ENCODE results near the gene NECTIN4. TPM values are rescaled to one million over a fixed set of nuclear protein-coding genes. Genes with fewer than 3 reads are reported as not detected.

NECTIN4 gene
- total and polyA plus RNA-seq, 9 donors, result 0.07 to 4.4 (median 0.21) TPM; not detected in 3

- TF ChIP-seq, protein P1, sequence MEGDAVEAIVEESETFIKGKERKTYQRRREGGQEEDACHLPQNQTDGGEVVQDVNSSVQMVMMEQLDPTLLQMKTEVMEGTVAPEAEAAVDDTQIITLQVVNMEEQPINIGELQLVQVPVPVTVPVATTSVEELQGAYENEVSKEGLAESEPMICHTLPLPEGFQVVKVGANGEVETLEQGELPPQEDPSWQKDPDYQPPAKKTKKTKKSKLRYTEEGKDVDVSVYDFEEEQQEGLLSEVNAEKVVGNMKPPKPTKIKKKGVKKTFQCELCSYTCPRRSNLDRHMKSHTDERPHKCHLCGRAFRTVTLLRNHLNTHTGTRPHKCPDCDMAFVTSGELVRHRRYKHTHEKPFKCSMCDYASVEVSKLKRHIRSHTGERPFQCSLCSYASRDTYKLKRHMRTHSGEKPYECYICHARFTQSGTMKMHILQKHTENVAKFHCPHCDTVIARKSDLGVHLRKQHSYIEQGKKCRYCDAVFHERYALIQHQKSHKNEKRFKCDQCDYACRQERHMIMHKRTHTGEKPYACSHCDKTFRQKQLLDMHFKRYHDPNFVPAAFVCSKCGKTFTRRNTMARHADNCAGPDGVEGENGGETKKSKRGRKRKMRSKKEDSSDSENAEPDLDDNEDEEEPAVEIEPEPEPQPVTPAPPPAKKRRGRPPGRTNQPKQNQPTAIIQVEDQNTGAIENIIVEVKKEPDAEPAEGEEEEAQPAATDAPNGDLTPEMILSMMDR (IDR thresholded peaks at IDR 0.05), result no peak
- TF ChIP-seq EP300 (IDR thresholded peaks at IDR 0.05), result no peak
- peak; percentile 74 for TF ChIP-seq POLR2A (IDR thresholded peaks at IDR 0.05)
- WGBS, 3 donors, result 0 to 1% (median 0%) methylated on average over 29 of the region's 29 CpGs
Measured at GRCh38 chr1:161045736-161046604, 43.4 kb downstream of the NECTIN4 start, which contains the start of gene USF1. TSS of gene USF1 (minus strand) at chr1:161045977. CDS start at chr1:161043275, 2,702 bp downstream.

GRCh38 chr1:161044908-161045735 lies 44.2 kb downstream of the NECTIN4 start:
- intact Hi-C loops (cut with DNase I), result loop anchor here in 3 of 4 donors (5.0 to 10.0 kb wide), 2 partner anchors 48 to 50 kb away; partner anchors contain the start of gene KLHDC9 (in 2 of the 3)
- WGBS, 3 donors, result 0 to 1% (median 1%) methylated on average over 48 of the region's 48 CpGs
- DNase-seq, result peak; percentile 35 to 69 (median 46)
- peak overlapping the region; percentile 89 for H3K4me3 ChIP-seq
- no peaks in the 10 kb centered on the region for H3K36me3 ChIP-seq
- no peak for TF ChIP-seq POLR2A (IDR thresholded peaks at IDR 0.05)
- TF ChIP-seq, protein P1 (IDR thresholded peaks at IDR 0.05), result no peak
- no peak for TF ChIP-seq EP300 (IDR thresholded peaks at IDR 0.05)
- H3K27me3 ChIP-seq, result no peaks in the 10 kb centered on the region
- H3K9me3 ChIP-seq, result peaks cover 0 to 9% of the 10 kb centered on the region in 2 donors
- peak overlapping the region; percentile 79 to 92 for H3K27ac ChIP-seq
- peaks cover 2% of the 10 kb centered on the region for H3K4me1 ChIP-seq (ENCODE audit: insufficient read depth)

More at GRCh38 chr1:161045736-161046604, 43.4 kb downstream of the NECTIN4 start, which contains the start of gene USF1:
- Histone ChIP-seq H3K27me3 (no peaks in the 10 kb centered on the region), H3K36me3 (no peaks in the 10 kb centered on the region), H3K4me1 (ENCODE audit: insufficient read depth) (peaks cover 2% of the 10 kb centered on the region), H3K4me3 (peak within 1 kb of the TSS; percentile 89), H3K27ac (peak within 1 kb of the TSS; percentile 79 to 92), H3K9me3 (peaks cover 0 to 9% of the 10 kb centered on the region in 2 donors)
- intact Hi-C loops (cut with DNase I), result loop anchor here in 2 of 4 donors (10.0 kb wide), 1 partner anchor 49 kb away; the partner anchor contains the start of gene KLHDC9 (in 2 of the 2)
- peak; percentile 92 to 96 (median 93) for DNase-seq

- DNase-seq, result no peak
- Histone ChIP-seq H3K27me3 (no peaks in the 10 kb centered on the region), H3K36me3 (no peaks in the 10 kb centered on the region), H3K27ac (peak overlapping the region in 1 of 2 donors; percentile 92), H3K4me1 (ENCODE audit: insufficient read depth) (peaks cover 2% of the 10 kb centered on the region), H3K9me3 (peaks cover 0 to 9% of the 10 kb centered on the region in 2 donors), H3K4me3 (peak overlapping the region; percentile 89)
- intact Hi-C loops (cut with DNase I), result loop anchor here in 3 of 4 donors (5.0 to 10.0 kb wide), 2 partner anchors 47 to 50 kb away; partner anchors contain the start of gene KLHDC9 (in 2 of the 3)
- no peak for TF ChIP-seq EP300 (IDR thresholded peaks at IDR 0.05)
- TF ChIP-seq, protein P1 (IDR thresholded peaks at IDR 0.05), result no peak
- TF ChIP-seq POLR2A (IDR thresholded peaks at IDR 0.05), result no peak
Measured at GRCh38 chr1:161044535-161044907, 44.8 kb downstream of the NECTIN4 start.

DNA sequence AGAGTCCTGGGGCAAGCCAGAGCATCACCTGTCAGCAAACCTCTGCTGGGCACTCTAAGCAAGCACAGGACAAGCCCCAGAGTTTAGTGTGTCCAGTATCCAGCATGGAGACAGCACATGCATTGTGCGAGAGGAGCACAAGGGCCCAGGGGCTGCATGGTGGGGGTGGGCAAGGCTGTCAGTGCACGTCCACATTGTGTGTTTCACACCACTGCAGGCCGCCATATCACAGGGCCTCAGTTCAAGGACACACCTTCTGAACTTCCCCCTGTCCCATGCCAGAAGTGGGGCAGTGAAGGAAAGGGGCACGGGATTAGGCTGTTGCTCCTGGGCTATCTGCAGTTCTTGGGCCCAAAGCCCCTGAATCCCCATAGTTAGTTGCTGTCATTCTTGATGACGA lies 49.8 kb downstream of the NECTIN4 start:
- no peaks in the 10 kb centered on the region for H3K36me3 ChIP-seq
- intact Hi-C loops (cut with DNase I), result no loop called here
- H3K27ac ChIP-seq, result no peak overlapping the region

More for the DNA sequence above, 49.8 kb downstream of the NECTIN4 start:
- 65 to 83% (median 65%) methylated on average over 5 of the region's 5 CpGs for WGBS, 3 donors
- Histone ChIP-seq H3K27me3 (no peaks in the 10 kb centered on the region), H3K9me3 (no peaks in the 10 kb centered on the region), H3K4me1 (ENCODE audit: insufficient read depth) (peaks cover 2% of the 10 kb centered on the region), H3K4me3 (no peak overlapping the region)
- no peak for DNase-seq
- TF ChIP-seq, protein P1 (IDR thresholded peaks at IDR 0.05), result no peak
